MM.1S (cell line): ENCODE results near the gene C1QTNF9.

Experiments
- DNase-seq: peaks from one replicate; pipeline ENCODE4 v3.0.0-alpha.2; 2015
- H2AFZ ChIP-seq: fragments of 300-600 bp; sonication (generic); 2 replicates; pipeline ENCODE4 v1.6.0; 2016; ENCODE audit warnings: antibody characterized with exemption, low read length
- H3F3A ChIP-seq: fragments of 300-600 bp; sonication (generic); 2 replicates; pipeline ENCODE4 v1.6.1; 2016; ENCODE audit warnings: mild to moderate bottlenecking, antibody characterized with exemption, low read length, moderate library complexity, mixed read lengths; ENCODE audit not compliant: insufficient read depth
- H3K27ac ChIP-seq: fragments of 300-600 bp; sonication (generic); 2 replicates; pipeline ENCODE4 v1.5.1; 2016; ENCODE audit warnings: mild to moderate bottlenecking, low read length
- H3K27me3 ChIP-seq: fragments of 300-600 bp; sonication (generic); replicated peaks from 2 replicates; pipeline ENCODE4 v1.6.0; 2016; ENCODE audit warnings: low read length; ENCODE audit not compliant: insufficient read depth
- H3K36me3 ChIP-seq: fragments of 300-600 bp; sonication (generic); replicated peaks from 2 replicates; pipeline ENCODE4 v1.6.1; 2016; ENCODE audit warnings: mild to moderate bottlenecking, low read length, mixed read lengths; ENCODE audit not compliant: insufficient read depth
- H3K4me1 ChIP-seq: fragments of 300-600 bp; sonication (generic); 2 replicates; pipeline ENCODE4 v1.6.1; 2016; ENCODE audit warnings: low read length, mixed read lengths
- H3K4me2 ChIP-seq: fragments of 300-600 bp; sonication (generic); 2 replicates; pipeline ENCODE4 v1.6.0; 2016; ENCODE audit warnings: low read depth, low read length
- H3K4me3 ChIP-seq: fragments of 300-600 bp; sonication (generic); 2 replicates; pipeline ENCODE4 v1.5.1; 2016; ENCODE audit warnings: low read length, mixed read lengths
- H3K79me2 ChIP-seq: fragments of 300-600 bp; sonication (generic); 2 replicates; pipeline ENCODE4 v1.6.1; 2016; ENCODE audit warnings: mixed run types, low read length, mixed read lengths
- H3K9ac ChIP-seq: fragments of 300-600 bp; sonication (generic); 2 replicates; pipeline ENCODE4 v1.6.1; 2016; ENCODE audit warnings: low read length, mixed read lengths
- H3K9me2 ChIP-seq: fragments of 300-600 bp; sonication (generic); replicated peaks from 2 replicates; pipeline ENCODE4 v1.6.1; 2016; ENCODE audit warnings: mild to moderate bottlenecking, low read length, mixed read lengths; ENCODE audit not compliant: insufficient read depth
- H3K9me3 ChIP-seq: fragments of 300-600 bp; sonication (generic); replicated peaks from 2 replicates; pipeline ENCODE4 v1.6.1; 2016; ENCODE audit warnings: mild to moderate bottlenecking, low read length, mixed read lengths; ENCODE audit not compliant: insufficient read depth
- H4K20me1 ChIP-seq: fragments of 300-600 bp; sonication (generic); 2 replicates; pipeline ENCODE4 v1.6.1; 2016; ENCODE audit warnings: mild to moderate bottlenecking, low read length, moderate library complexity, mixed read lengths; ENCODE audit not compliant: insufficient read depth
- EZH2 ChIP-seq: fragments of 300-600 bp; sonication (generic); optimal IDR thresholded peaks from 2 replicates; pipeline ENCODE3; 2017; ENCODE audit warnings: low read depth, mild to moderate bottlenecking, antibody characterized with exemption, low read length, mixed read lengths
- EZH2phosphoT487 ChIP-seq: fragments of 300-600 bp; sonication (generic); IDR thresholded peaks from 2 replicates; pipeline ENCODE4 v1.6.1; 2018; ENCODE audit warnings: antibody characterized with exemption, low read length
- TF ChIP-seq, protein P1 (sequence below): fragments of 300-600 bp; sonication (generic); IDR thresholded peaks from 2 replicates; pipeline ENCODE4 v1.5.1; 2016; ENCODE audit warnings: antibody characterized with exemption, low read length, mixed read lengths

Gene C1QTNF9

DNA sequence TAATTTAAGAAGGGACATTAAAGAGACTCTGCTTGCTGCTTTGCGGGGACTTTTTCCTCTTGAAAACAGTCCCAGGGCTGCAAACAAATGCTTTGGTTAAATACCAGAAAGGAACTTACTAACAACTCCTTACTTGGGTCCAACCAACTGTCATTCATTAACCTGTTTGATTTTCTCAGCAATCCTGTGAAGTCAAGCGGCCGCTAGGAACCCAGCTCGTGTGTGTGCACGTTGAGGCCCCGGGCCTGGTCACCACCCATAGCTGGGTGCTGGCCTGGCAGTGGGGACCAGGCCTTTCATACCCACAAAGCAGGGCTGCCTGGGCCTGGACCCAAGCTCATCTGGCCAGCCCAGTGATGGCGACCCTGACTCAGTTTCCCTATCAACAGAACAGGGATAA, 50.7 kb downstream of the C1QTNF9 start:
- no peaks in the 10 kb centered on the region for H3K9me3 ChIP-seq
- H3K4me2 ChIP-seq, result no peak overlapping the region
- H3K4me1 ChIP-seq, result no peaks in the 10 kb centered on the region
- no peaks in the 10 kb centered on the region for H3K36me3 ChIP-seq
- H3K27ac ChIP-seq, result no peak overlapping the region
- H3K27me3 ChIP-seq, result no peaks in the 10 kb centered on the region
- H4K20me1 ChIP-seq, result no peaks in the 10 kb centered on the region
- no peaks in the 10 kb centered on the region for H3F3A ChIP-seq
- H3K9ac ChIP-seq, result no peak overlapping the region
- TF ChIP-seq EZH2 (no peak), EZH2phosphoT487 (no peak)
- TF ChIP-seq, protein P1, sequence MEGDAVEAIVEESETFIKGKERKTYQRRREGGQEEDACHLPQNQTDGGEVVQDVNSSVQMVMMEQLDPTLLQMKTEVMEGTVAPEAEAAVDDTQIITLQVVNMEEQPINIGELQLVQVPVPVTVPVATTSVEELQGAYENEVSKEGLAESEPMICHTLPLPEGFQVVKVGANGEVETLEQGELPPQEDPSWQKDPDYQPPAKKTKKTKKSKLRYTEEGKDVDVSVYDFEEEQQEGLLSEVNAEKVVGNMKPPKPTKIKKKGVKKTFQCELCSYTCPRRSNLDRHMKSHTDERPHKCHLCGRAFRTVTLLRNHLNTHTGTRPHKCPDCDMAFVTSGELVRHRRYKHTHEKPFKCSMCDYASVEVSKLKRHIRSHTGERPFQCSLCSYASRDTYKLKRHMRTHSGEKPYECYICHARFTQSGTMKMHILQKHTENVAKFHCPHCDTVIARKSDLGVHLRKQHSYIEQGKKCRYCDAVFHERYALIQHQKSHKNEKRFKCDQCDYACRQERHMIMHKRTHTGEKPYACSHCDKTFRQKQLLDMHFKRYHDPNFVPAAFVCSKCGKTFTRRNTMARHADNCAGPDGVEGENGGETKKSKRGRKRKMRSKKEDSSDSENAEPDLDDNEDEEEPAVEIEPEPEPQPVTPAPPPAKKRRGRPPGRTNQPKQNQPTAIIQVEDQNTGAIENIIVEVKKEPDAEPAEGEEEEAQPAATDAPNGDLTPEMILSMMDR, result no peak
- no peaks in the 10 kb centered on the region for H3K9me2 ChIP-seq
- H3K79me2 ChIP-seq, result no peaks in the 10 kb centered on the region
- H3K4me3 ChIP-seq, result no peak overlapping the region
- H2AFZ ChIP-seq, result no peak overlapping the region
- DNase-seq, result no peak

- Histone ChIP-seq H3K4me1 (no peaks in the 10 kb centered on the region), H3K9me2 (no peaks in the 10 kb centered on the region), H3K9me3 (no peaks in the 10 kb centered on the region), H3K79me2 (no peaks in the 10 kb centered on the region), H3K36me3 (no peaks in the 10 kb centered on the region), H3K4me2 (no peak overlapping the region), H3K27ac (no peak overlapping the region), H4K20me1 (no peaks in the 10 kb centered on the region), H3F3A (no peaks in the 10 kb centered on the region), H3K4me3 (no peak overlapping the region), H3K9ac (no peak overlapping the region), H2AFZ (no peak overlapping the region), H3K27me3 (no peaks in the 10 kb centered on the region)
- DNase-seq, result no peak
- TF ChIP-seq, protein P1, result no peak
- no peak for TF ChIP-seq EZH2phosphoT487
- no peak for TF ChIP-seq EZH2
These were observed 51.7 kb downstream of the C1QTNF9 start for GRCh38 chr13:24361113-24361512.

- Histone ChIP-seq H3K4me3 (no peak overlapping the region), H4K20me1 (no peaks in the 10 kb centered on the region), H3K27ac (no peak overlapping the region), H3K27me3 (no peaks in the 10 kb centered on the region), H3K36me3 (no peaks in the 10 kb centered on the region), H3K9ac (no peak overlapping the region), H3K9me2 (no peaks in the 10 kb centered on the region), H3K4me1 (no peaks in the 10 kb centered on the region), H3K9me3 (no peaks in the 10 kb centered on the region), H3K4me2 (no peak overlapping the region), H3F3A (no peaks in the 10 kb centered on the region), H3K79me2 (no peaks in the 10 kb centered on the region), H2AFZ (no peak overlapping the region)
- TF ChIP-seq EZH2, result no peak
- TF ChIP-seq EZH2phosphoT487, result no peak
- TF ChIP-seq, protein P1, result no peak
- DNase-seq, result no peak
These were observed 52.5 kb downstream of the C1QTNF9 start for GRCh38 chr13:24361852-24362366.
